ENCODE data around the gene TMEM82. TPM values are rescaled to one million over a fixed set of nuclear protein-coding genes. Genes with fewer than 3 reads are reported as not detected.

The TMEM82 gene
- polyA plus RNA-seq, 1 of the 3 experiments (the other 2 are of a cell fraction) = not detected

GRCh38 chr1:15706751-15707150 lies 35.5 kb upstream of the TMEM82 start:
- Histone ChIP-seq H3K36me3 (replicated peaks in 1 of 2; ENCODE audit: control insufficient read depth in 1 of 2, insufficient read depth in 2 of 2, low read length in 1 of 2) (no peaks in the 10 kb centered on the region), H3K4me3 (ENCODE audit: low read depth in 2 of 2, low read length in 1 of 2) (no peak overlapping the region)

DNA sequence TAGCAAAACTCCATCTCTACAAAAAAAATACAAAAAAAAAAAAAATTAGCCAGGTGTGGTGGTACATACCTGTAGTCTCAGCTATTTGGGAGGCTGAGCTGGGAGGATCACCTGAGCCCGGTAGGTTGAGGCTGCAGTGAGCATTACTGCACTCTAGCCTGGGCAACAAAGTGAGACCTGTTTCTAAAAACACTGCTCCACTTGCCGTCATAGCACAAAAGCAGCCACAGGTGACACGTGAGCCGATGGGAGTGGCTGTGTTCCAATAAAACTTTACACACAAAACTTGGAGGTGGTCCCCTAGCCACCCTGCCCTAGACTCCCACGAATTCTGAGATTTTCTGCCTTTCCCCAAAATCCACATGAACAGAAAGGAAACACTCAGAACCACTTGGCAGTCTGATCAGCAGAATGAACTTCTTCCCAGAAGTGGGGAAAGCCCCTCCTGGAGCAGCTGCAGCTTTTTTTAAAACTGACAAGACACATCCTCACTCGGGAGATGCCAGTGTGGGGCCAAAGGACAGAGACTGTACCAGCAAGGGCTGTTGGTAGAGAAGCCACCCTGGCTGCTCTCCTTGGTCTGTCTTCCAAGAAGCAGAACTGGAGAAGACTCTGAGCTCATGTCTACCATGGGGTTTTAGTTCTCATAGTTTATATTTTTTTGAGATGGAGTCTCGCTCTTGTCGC lies 34.9 kb upstream of the TMEM82 start:
- Histone ChIP-seq H3K9me3 (no peaks in the 10 kb centered on the region), H3K9me2 (no peaks in the 10 kb centered on the region), H3K79me2 (ENCODE audit: insufficient read depth) (peaks cover 92% of the 10 kb centered on the region), H3K4me3 (ENCODE audit: low read depth in 2 of 2, low read length in 1 of 2) (no peak overlapping the region), H3K27ac (ENCODE audit: low read depth in 2 of 2, low read length in 1 of 2) (no peak overlapping the region), H3K36me3 (replicated peaks in 1 of 2; ENCODE audit: control insufficient read depth in 1 of 2, insufficient read depth in 2 of 2, low read length in 1 of 2) (no peaks in the 10 kb centered on the region), H2AFZ (ENCODE audit: low read depth) (no peak overlapping the region), H3K27me3 (ENCODE audit: insufficient read depth) (no peaks in the 10 kb centered on the region), H3K4me1 (ENCODE audit: control insufficient read depth in 1 of 2, insufficient read depth in 2 of 2, low read depth in 1 of 2, low read length in 1 of 2) (peaks cover 0 to 6% of the 10 kb centered on the region in 2 experiments; a peak in 2 of 4 replicates), H4K20me1 (ENCODE audit: insufficient read depth) (peaks cover 12% of the 10 kb centered on the region; the same call in 1 of the 2 replicates), H3K4me2 (no peak overlapping the region), H3K9ac (no peak overlapping the region), H3F3A (replicated peaks; ENCODE audit: insufficient read depth) (peaks cover 15% of the 10 kb centered on the region)
- WGBS (ENCODE audit: low lambda C conversion rate) = 93% methylated on average over 6 of the region's 8 CpGs
- TF ChIP-seq GABPA (IDR thresholded peaks at IDR 0.05; ENCODE audit: low read depth) (no peak), CHD2 (IDR thresholded peaks at IDR 0.05; ENCODE audit: low read length, partially characterized antibody) (no peak), MXI1 (IDR thresholded peaks at IDR 0.05; ENCODE audit: low read depth, low read length) (no peak), RFX5 (IDR thresholded peaks at IDR 0.05; ENCODE audit: low read length) (no peak)
- ChIA-PET POLR2A (no interaction called here), CTCF (interaction anchor here (1.4 to 1.5 kb wide), 2 partner anchors 10 to 20 kb away, joined by 3 read pairs; no protein-coding TSS in a partner anchor)
- no peak for DNase-seq

More at GRCh38 chr1:15706751-15707150, 35.5 kb upstream of the TMEM82 start:
- Histone ChIP-seq H3K9ac (no peak overlapping the region), H2AFZ (ENCODE audit: low read depth) (no peak overlapping the region), H3K4me2 (no peak overlapping the region), H4K20me1 (ENCODE audit: insufficient read depth) (peaks cover 12% of the 10 kb centered on the region; the same call in 1 of the 2 replicates), H3F3A (replicated peaks; ENCODE audit: insufficient read depth) (peaks cover 16% of the 10 kb centered on the region), H3K4me1 (ENCODE audit: control insufficient read depth in 1 of 2, insufficient read depth in 2 of 2, low read depth in 1 of 2, low read length in 1 of 2) (peaks cover 0 to 6% of the 10 kb centered on the region in 2 experiments; a peak in 2 of 4 replicates), H3K9me3 (no peaks in the 10 kb centered on the region), H3K27me3 (ENCODE audit: insufficient read depth) (no peaks in the 10 kb centered on the region), H3K27ac (ENCODE audit: low read depth in 2 of 2, low read length in 1 of 2) (no peak overlapping the region), H3K9me2 (no peaks in the 10 kb centered on the region), H3K79me2 (ENCODE audit: insufficient read depth) (peaks cover 92% of the 10 kb centered on the region)
- ChIA-PET POLR2A (no interaction called here), CTCF (interaction anchor here (1.4 to 1.5 kb wide), 2 partner anchors 10 to 21 kb away, joined by 3 read pairs; no protein-coding TSS in a partner anchor)
- 87% methylated on average over 7 of the region's 7 CpGs for WGBS (ENCODE audit: low lambda C conversion rate)
- DNase-seq = no peak
- no peak for TF ChIP-seq FOSL2 (IDR thresholded peaks at IDR 0.05; ENCODE audit: borderline replicate concordance, low read depth)

GRCh38 chr1:15708486-15709137 lies 33.7 kb upstream of the TMEM82 start:
- no peak overlapping the region for H3K27ac ChIP-seq (ENCODE audit: low read depth in 2 of 2, low read length in 1 of 2)
- H4K20me1 ChIP-seq (ENCODE audit: insufficient read depth) = peaks cover 5% of the 10 kb centered on the region; the same call in 1 of the 2 replicates
- ChIA-PET POLR2A (no interaction called here), CTCF (interaction anchor here (0.6 to 1.0 kb wide), 3 partner anchors 18 to 33 kb away, joined by 3 read pairs; no protein-coding TSS in a partner anchor)
- DNase-seq = no peak
- no peaks in the 10 kb centered on the region for H3K27me3 ChIP-seq (ENCODE audit: insufficient read depth)
- H3K9ac ChIP-seq = no peak overlapping the region
- H3K79me2 ChIP-seq (ENCODE audit: insufficient read depth) = peaks cover 91% of the 10 kb centered on the region
- no peaks in the 10 kb centered on the region for H3K9me2 ChIP-seq
- no peaks in the 10 kb centered on the region; a peak in 1 of 4 replicates for H3K4me1 ChIP-seq (ENCODE audit: control insufficient read depth in 1 of 2, insufficient read depth in 2 of 2, low read depth in 1 of 2, low read length in 1 of 2)
- WGBS (ENCODE audit: low lambda C conversion rate) = 94% methylated on average over 15 of the region's 15 CpGs
- no peaks in the 10 kb centered on the region for H3K9me3 ChIP-seq
- H3K4me3 ChIP-seq (ENCODE audit: low read depth in 2 of 2, low read length in 1 of 2) = no peak overlapping the region
- H2AFZ ChIP-seq (ENCODE audit: low read depth) = no peak overlapping the region
- TF ChIP-seq USF1 (IDR thresholded peaks at IDR 0.05; ENCODE audit: borderline replicate concordance, low read depth) = no peak
- no peak for TF ChIP-seq RFX5 (IDR thresholded peaks at IDR 0.05; ENCODE audit: low read length)
- TF ChIP-seq TAF1 (IDR thresholded peaks at IDR 0.05; ENCODE audit: borderline replicate concordance, low read depth, low read length) = no peak
- TF ChIP-seq NFIC (IDR thresholded peaks at IDR 0.05; ENCODE audit: borderline replicate concordance) = no peak
- TF ChIP-seq TEAD4 (IDR thresholded peaks at IDR 0.05; ENCODE audit: borderline replicate concordance, insufficient read depth) = no peak
- no peak for TF ChIP-seq CTCF (IDR thresholded peaks at IDR 0.05)
- no peak for TF ChIP-seq RAD21 (IDR thresholded peaks at IDR 0.05; ENCODE audit: low read length)
- TF ChIP-seq, protein P1, sequence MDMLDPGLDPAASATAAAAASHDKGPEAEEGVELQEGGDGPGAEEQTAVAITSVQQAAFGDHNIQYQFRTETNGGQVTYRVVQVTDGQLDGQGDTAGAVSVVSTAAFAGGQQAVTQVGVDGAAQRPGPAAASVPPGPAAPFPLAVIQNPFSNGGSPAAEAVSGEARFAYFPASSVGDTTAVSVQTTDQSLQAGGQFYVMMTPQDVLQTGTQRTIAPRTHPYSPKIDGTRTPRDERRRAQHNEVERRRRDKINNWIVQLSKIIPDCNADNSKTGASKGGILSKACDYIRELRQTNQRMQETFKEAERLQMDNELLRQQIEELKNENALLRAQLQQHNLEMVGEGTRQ (IDR thresholded peaks at IDR 0.05; ENCODE audit: borderline replicate concordance, low read depth, low read length) = no peak
- TF ChIP-seq YY1 (IDR thresholded peaks at IDR 0.05; ENCODE audit: low read depth) = no peak
- H3F3A ChIP-seq (replicated peaks; ENCODE audit: insufficient read depth) = peaks cover 4% of the 10 kb centered on the region
- no peaks in the 10 kb centered on the region for H3K36me3 ChIP-seq (replicated peaks in 1 of 2; ENCODE audit: control insufficient read depth in 1 of 2, insufficient read depth in 2 of 2, low read length in 1 of 2)
- H3K4me2 ChIP-seq = no peak overlapping the region

Measured in SK-N-SH (cell line).